Right lobe of liver (tissue), 6 donors: ENCODE results near the gene GABRP. TPM values are rescaled to one million over a fixed set of nuclear protein-coding genes. Genes with fewer than 3 reads are reported as not detected.
"Not testable (repeated sequence)": the region's sequence is repeated elsewhere in the genome, so short reads cannot be mapped to it uniquely, and the experiment has no call there.

Experiments
- ATAC-seq, 4 donors: fragments of 200-7000 bp; cut with Tn5 transposase; one replicate each; pipeline ENCODE4 v1.9.1; 2020; ENCODE audit warnings: mild to moderate bottlenecking in 4 of 4, moderate library complexity in 4 of 4
- DNase-seq, 3 donors: peaks; one replicate each; pipeline ENCODE4 v3.0.0-alpha.2; 2020
- H3K27ac ChIP-seq, 3 donors: fragments of 200-600 bp; one replicate each; pipeline ENCODE4 v1.8.0; 2022
- H3K27me3 ChIP-seq, 2 donors: fragments of 200-600 bp; one replicate each; pipeline ENCODE4 v1.8.0; 2022
- H3K36me3 ChIP-seq, 4 donors: fragments of 200-600 bp; sonication (generic) in 1 of 4; one replicate each; pipeline versions ENCODE4 v1.5.1 to v1.8.0; 2017 to 2022; ENCODE audit warnings: control low read depth in 1 of 4
- H3K4me1 ChIP-seq, 4 donors: fragments of 200-600 bp; sonication (generic) in 1 of 4; one replicate each; pipeline versions ENCODE4 v1.5.1 to v1.8.0; 2017 to 2022; ENCODE audit warnings: control low read depth in 1 of 4
- H3K4me3 ChIP-seq, 3 donors: fragments of 200-600 bp; one replicate each; pipeline ENCODE4 v1.8.0; 2022
- H3K9me3 ChIP-seq, 4 donors: fragments of 200-600 bp; sonication (generic) in 1 of 4; one replicate each; pipeline versions ENCODE4 v1.5.1 to v1.8.0; 2017 to 2022; ENCODE audit warnings: control low read depth in 1 of 4
- CTCF ChIP-seq, 4 donors: fragments of 200-600 bp in 3 of 4; fragments of 450-650 bp in 1 of 4; IDR thresholded peaks; one replicate each; pipeline versions ENCODE4 v1.5.1 to v1.8.0; 2016 to 2022; ENCODE audit warnings: antibody characterized with exemption in 4 of 4, mild to moderate bottlenecking in 2 of 4
- POLR2A ChIP-seq: fragments of 450-650 bp; IDR thresholded peaks from one replicate; pipeline ENCODE4 v1.6.1; 2017; ENCODE audit warnings: antibody characterized with exemption, mild to moderate bottlenecking
- WGBS: methylation state at CpG from one replicate; pipeline ENCODE4 v1.1.6; 2018; ENCODE audit warnings: low coverage, low lambda C conversion rate; ENCODE audit not compliant: insufficient coverage; ENCODE audit errors: missing lambda C conversion rate; 5-methylcytosine and 5-hydroxymethylcytosine counted together
- intact Hi-C, 2 donors: fragments of 100-400 bp; cut with DNase I; formaldehyde crosslinking; loops; one replicate each; pipeline versions ENCODE4 v1.11.2 to v1.14.1; 2022
- total RNA-seq, 6 experiments: library from RNA; depleted of rRNA in 2 of 6; stranded (reverse); fragments of >200 nt in 2 of 6; fragmentation: NEBNext Ultra II Directional in 3 of 6; extraction: Animal tissue kit (Norgen Biotek cat#: 25700) in 3 of 6; gene quantifications; one replicate each; pipeline versions ENCODE4 v1.1.0 to v1.2.4, GENCODE V29; 2016 to 2023
- donor health status: DM: no; HTN: yes; CAD: no.
- donor health status: DM: no; HTN: no; CAD: no.
- donor health status: DM: no; HTN: no; CAD: no.
- donor health status: DM: no; HTN: yes; CAD: no.
- donor health status: DM: no; HTN: yes; CAD: no.

Gene GABRP
- total RNA-seq, 6 experiments from 2014 or later, result 0.20 to 0.64 (median 0.39) TPM

DNA sequence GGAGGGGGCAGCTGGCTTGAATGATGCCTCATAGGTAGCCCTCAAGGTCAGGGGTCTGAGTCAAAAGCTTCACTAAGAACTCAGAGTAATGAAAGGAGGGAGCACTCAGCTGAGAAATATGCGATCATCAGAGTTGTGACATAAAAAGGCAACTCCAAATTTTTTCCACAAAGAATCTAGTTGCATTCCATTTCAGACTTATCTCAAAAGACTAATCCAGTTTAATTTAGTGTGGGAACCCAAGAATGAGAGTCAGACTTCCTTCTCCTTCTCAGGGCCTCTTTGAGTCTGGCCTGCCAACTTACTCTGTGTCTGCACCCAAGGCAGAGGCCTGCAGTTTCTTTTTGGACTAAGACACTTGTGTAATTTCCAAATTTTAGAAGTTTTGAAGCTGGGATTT lies 34.7 kb downstream of the GABRP start:
- H3K4me1 ChIP-seq, result no peaks in the 10 kb centered on the region
- H3K9me3 ChIP-seq, result no peaks in the 10 kb centered on the region
- TF ChIP-seq CTCF (IDR thresholded peaks at IDR 0.05), result no peak
- TF ChIP-seq POLR2A, result no peak
- H3K4me3 ChIP-seq, result no peak overlapping the region
- WGBS, result 56% methylated on average over 1 of the region's 1 CpG
- H3K27me3 ChIP-seq, result no peaks in the 10 kb centered on the region
- H3K27ac ChIP-seq, result no peak overlapping the region
- H3K36me3 ChIP-seq, result no peaks in the 10 kb centered on the region
- DNase-seq (no peak), ATAC-seq (no peak)
- intact Hi-C loops, result no loop called here

- no peaks in the 10 kb centered on the region for H3K9me3 ChIP-seq
- intact Hi-C loops, result no loop called here
- no peak overlapping the region for H3K4me3 ChIP-seq
- H3K36me3 ChIP-seq, result no peaks in the 10 kb centered on the region
- ATAC-seq (no peak), DNase-seq (no peak)
- no peak overlapping the region for H3K27ac ChIP-seq
- no peaks in the 10 kb centered on the region for H3K27me3 ChIP-seq
- H3K4me1 ChIP-seq, result no peaks in the 10 kb centered on the region
- TF ChIP-seq POLR2A (no peak), CTCF (IDR thresholded peaks at IDR 0.05) (no peak)
Observed at GRCh38 chr5:170819824-170820223, 36.3 kb downstream of the GABRP start.

DNA sequence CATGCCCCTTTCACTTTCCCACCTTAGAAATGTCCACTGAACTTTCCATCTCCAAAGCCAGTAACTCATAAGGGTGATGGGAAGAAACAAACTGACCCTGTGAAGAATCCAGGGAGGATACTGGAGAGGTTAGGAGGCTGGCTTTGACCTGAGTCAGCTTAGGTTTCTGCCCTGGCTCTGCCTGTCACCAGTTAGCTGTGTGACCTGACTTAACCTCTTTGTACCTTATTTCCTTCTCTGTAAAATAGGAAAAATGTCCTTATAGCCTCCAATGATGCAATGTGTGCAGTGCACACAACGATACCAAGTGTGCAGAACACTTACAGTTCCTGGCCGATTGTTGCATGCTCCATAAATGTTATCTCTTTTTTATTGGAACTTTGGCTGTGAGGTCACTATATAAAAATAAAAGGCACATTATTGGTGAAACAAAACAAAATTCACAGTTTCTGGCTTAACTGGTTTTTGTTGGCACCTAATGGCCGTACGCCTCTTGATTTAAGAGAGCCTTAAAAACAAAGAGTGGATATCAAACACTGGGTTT lies 37.8 kb downstream of the GABRP start:
- ATAC-seq, result no peak

GRCh38 chr5:170826117-170826516 lies 42.6 kb downstream of the GABRP start:
- no peak for TF ChIP-seq POLR2A
- no peak for TF ChIP-seq CTCF (IDR thresholded peaks at IDR 0.05)
- Histone ChIP-seq H3K4me1 (no peaks in the 10 kb centered on the region), H3K4me3 (no peak overlapping the region), H3K9me3 (no peaks in the 10 kb centered on the region), H3K36me3 (no peaks in the 10 kb centered on the region), H3K27ac (no peak overlapping the region), H3K27me3 (no peaks in the 10 kb centered on the region)
- ATAC-seq, result no peak
- WGBS, result 24% methylated on average over 1 of the region's 2 CpGs
- DNase-seq, result no peak
- intact Hi-C loops, result no loop called here

More for the DNA sequence above, 37.8 kb downstream of the GABRP start:
- TF ChIP-seq POLR2A, result no peak
- no peak for TF ChIP-seq CTCF (IDR thresholded peaks at IDR 0.05)
- DNase-seq, result no peak
- intact Hi-C loops, result no loop called here
- Histone ChIP-seq H3K36me3 (no peaks in the 10 kb centered on the region), H3K9me3 (no peaks in the 10 kb centered on the region), H3K4me3 (no peak overlapping the region), H3K27ac (no peak overlapping the region), H3K27me3 (no peaks in the 10 kb centered on the region), H3K4me1 (no peaks in the 10 kb centered on the region)
- 61% methylated on average over 4 of the region's 4 CpGs for WGBS

GRCh38 chr5:170832241-170832640 lies 48.7 kb downstream of the GABRP start:
- no peak for DNase-seq
- TF ChIP-seq POLR2A (no peak), CTCF (IDR thresholded peaks at IDR 0.05) (no peak)
- Histone ChIP-seq H3K4me1 (no peaks in the 10 kb centered on the region), H3K36me3 (no peaks in the 10 kb centered on the region), H3K9me3 (no peaks in the 10 kb centered on the region), H3K4me3 (no peak overlapping the region), H3K27me3 (no peaks in the 10 kb centered on the region), H3K27ac (no peak overlapping the region)
- no peak for ATAC-seq
- intact Hi-C loops, result no loop called here
- 56% methylated on average over 7 of the region's 7 CpGs for WGBS

DNA sequence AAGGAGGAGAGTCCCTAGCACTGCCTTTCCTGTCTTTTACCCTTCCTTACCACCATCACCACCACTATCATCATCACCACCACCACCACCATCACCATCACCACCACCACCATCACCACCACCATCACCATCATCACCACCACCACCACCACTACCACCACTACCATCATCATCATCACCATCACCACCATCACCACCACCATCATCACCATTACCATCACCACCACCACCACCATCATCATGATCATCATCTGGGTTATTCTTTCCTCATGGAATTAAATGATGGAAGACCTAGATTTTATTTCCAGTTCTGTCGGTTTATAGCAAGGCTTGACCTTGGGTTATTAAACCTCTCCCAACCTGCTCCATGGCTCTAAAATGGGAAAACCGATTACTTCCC lies 50.5 kb downstream of the GABRP start:
- H3K36me3 ChIP-seq, H3K27ac ChIP-seq, H3K4me3 ChIP-seq, H3K9me3 ChIP-seq, intact Hi-C loops, H3K4me1 ChIP-seq, ATAC-seq, H3K27me3 ChIP-seq, DNase-seq: not testable (repeated sequence)
- 67% methylated on average over 2 of the region's 2 CpGs for WGBS
